PC-9 (cell line): Measurements from ENCODE around the gene NFRKB. TPM values are rescaled to one million over a fixed set of nuclear protein-coding genes. Genes with fewer than 3 reads are reported as not detected.

Experiments
- BruUV-seq: library from RNA; stranded (reverse); fragments of 400-500 nt; replicated peaks from 2 replicates; lab custom pipeline; 2021; lab: Mats Ljungman, UMichigan
- CTCF ChIA-PET: fragments of 300-600 bp; sonication (Branson Sonifier 250); formaldehyde crosslinking; loops from one replicate; lab custom pipeline; 2022; ENCODE audit warnings: antibody characterized with exemption; lab: Charles Lee
- POLR2A ChIA-PET: fragments of 300-600 bp; sonication (Branson Sonifier 250); formaldehyde crosslinking; loops from one replicate; lab custom pipeline; 2022; ENCODE audit warnings: antibody characterized with exemption; ENCODE audit not compliant: unreplicated experiment; lab: Charles Lee
- DNase-seq, 2 experiments: peaks; one replicate each; pipeline versions ENCODE4 v3.0.0 to v3.0.0-alpha.2; 2015 to 2022; ENCODE audit warnings: mixed read lengths in 1 of 2
- H2AFZ ChIP-seq: fragments of 200-600 bp; sonication (generic); 2 replicates; pipeline ENCODE4 v1.8.1; 2017; ENCODE audit warnings: antibody characterized with exemption
- H3F3A ChIP-seq: fragments of 200-600 bp; sonication (generic); 2 replicates; pipeline ENCODE4 v1.8.1; 2017; ENCODE audit warnings: antibody characterized with exemption, mild to moderate bottlenecking, low read depth; ENCODE audit not compliant: insufficient read depth
- H3K27ac ChIP-seq: fragments of 200-600 bp; sonication (generic); 2 replicates; pipeline ENCODE4 v1.6.1; 2016; ENCODE audit warnings: mixed run types
- H3K27me3 ChIP-seq: fragments of 200-600 bp; sonication (generic); 2 replicates; pipeline ENCODE4 v1.6.1; 2016; ENCODE audit warnings: low read depth, mixed run types; ENCODE audit not compliant: insufficient read depth
- H3K36me3 ChIP-seq: fragments of 200-600 bp; sonication (generic); 2 replicates; pipeline ENCODE4 v1.6.1; 2016; ENCODE audit warnings: low read depth, mixed run types
- H3K4me1 ChIP-seq: fragments of 200-600 bp; sonication (generic); replicated peaks from 2 replicates; pipeline ENCODE4 v1.6.1; 2016; ENCODE audit warnings: mixed run types; ENCODE audit not compliant: insufficient read depth
- H3K4me2 ChIP-seq: fragments of 200-600 bp; sonication (generic); 2 replicates; pipeline ENCODE4 v1.6.1; 2017; ENCODE audit warnings: mixed run types
- H3K4me3 ChIP-seq: fragments of 200-600 bp; sonication (generic); 2 replicates; pipeline ENCODE4 v1.6.1; 2016; ENCODE audit warnings: mixed run types
- H3K79me2 ChIP-seq: fragments of 200-600 bp; sonication (generic); 2 replicates; pipeline ENCODE4 v1.6.1; 2017; ENCODE audit warnings: low read depth, mixed run types
- H3K9me2 ChIP-seq: fragments of 200-600 bp; sonication (generic); 2 replicates; pipeline ENCODE4 v1.8.1; 2017; ENCODE audit warnings: mild to moderate bottlenecking; ENCODE audit not compliant: insufficient read depth
- H3K9me3 ChIP-seq: fragments of 200-600 bp; sonication (generic); 2 replicates; pipeline ENCODE4 v1.8.1; 2016; ENCODE audit warnings: low read depth; ENCODE audit not compliant: insufficient read depth
- H4K20me1 ChIP-seq: fragments of 200-600 bp; sonication (generic); 2 replicates; pipeline ENCODE4 v1.8.1; 2017; ENCODE audit not compliant: insufficient read depth
- CTCF ChIP-seq: fragments of 200-600 bp; sonication (generic); conservative IDR thresholded peaks from 2 replicates; pipeline ENCODE4 v1.6.1; 2017; ENCODE audit warnings: mixed run types, antibody characterized with exemption, mild to moderate bottlenecking, moderate library complexity
- EZH2 ChIP-seq: fragments of 200-600 bp; sonication (generic); IDR thresholded peaks from 2 replicates; pipeline ENCODE4 v1.8.0; 2017; ENCODE audit warnings: antibody characterized with exemption, low read depth
- intact Hi-C: fragments of 100-400 bp; cut with micrococcal nuclease; formaldehyde crosslinking; loops from one replicate; pipeline ENCODE4 v1.10.0; 2022; ENCODE audit not compliant: unreplicated experiment
- total RNA-seq: library from RNA; stranded (reverse); gene quantifications from 2 replicates; pipeline ENCODE4 v1.2.3, GENCODE V29; 2021

NFRKB gene
- total RNA-seq, 1 experiment from 2014 or later: 37.8 TPM

- Histone ChIP-seq H2AFZ (peak overlapping the region; percentile 89), H3K4me1 (peaks cover 16% of the 10 kb centered on the region), H3K4me3 (peak overlapping the region; percentile 99), H3K36me3 (peaks cover 9% of the 10 kb centered on the region; the same call in 1 of the 2 replicates), H3F3A (peaks cover 3% of the 10 kb centered on the region; the same call in 1 of the 2 replicates), H3K79me2 (peaks cover 39% of the 10 kb centered on the region), H4K20me1 (peaks cover 6% of the 10 kb centered on the region; the same call in 1 of the 2 replicates), H3K9me3 (no peaks in the 10 kb centered on the region), H3K27me3 (no peaks in the 10 kb centered on the region), H3K27ac (no peak overlapping the region), H3K9me2 (no peaks in the 10 kb centered on the region), H3K4me2 (peak overlapping the region; percentile 86)
- CTCF ChIA-PET: no interaction called here
- TF ChIP-seq EZH2 (no peak), CTCF (no peak)
- intact Hi-C loops: no loop called here
- no peak for DNase-seq
- BruUV-seq: no TSS peak
- POLR2A ChIA-PET: interaction anchor here (0.6 kb wide), 2 partner anchors 50 to 68 kb away, joined by 3 to 9 read pairs; no protein-coding TSS in a partner anchor
Measured at GRCh38 chr11:129896062-129896461, 684 bp upstream of the NFRKB start.

DNA sequence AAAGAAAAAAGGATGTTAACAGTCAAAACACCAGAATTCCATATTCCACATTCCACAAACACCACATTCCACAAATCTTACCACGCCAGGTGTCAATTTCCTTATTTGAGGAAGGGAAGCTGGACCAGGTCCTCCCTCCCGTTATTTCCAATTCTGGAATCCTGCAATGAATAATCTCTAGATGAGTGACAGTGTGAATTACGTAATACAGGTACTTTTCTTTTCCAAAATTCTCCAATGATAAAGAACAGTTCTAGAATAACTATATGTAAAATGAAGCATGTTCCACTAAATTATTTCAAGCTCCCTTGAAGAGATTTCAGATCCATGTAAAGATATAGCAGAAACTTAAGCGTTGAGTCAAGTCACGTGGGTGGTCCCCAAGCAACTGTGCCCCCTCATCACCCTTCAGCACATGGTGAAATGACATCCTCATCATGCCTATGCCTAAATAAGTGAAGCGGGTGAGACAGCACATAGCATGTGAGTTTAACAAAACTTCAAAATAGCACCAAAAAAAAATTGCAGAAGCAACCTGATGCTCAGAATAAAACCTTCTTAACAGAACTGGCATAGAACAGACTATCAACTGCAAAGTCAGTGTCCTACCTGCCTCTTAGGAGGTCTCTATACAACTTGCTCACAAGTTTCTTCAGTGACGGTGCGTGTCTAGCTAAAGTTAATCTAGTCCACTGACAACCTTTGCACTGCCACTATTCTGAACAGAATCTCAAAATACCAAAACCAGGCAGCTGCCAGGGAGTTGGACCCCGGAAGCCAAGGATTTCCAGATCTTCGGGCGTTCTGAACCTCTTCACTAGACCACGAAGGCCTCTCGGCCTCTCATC, 876 bp downstream of the NFRKB start:
- peaks cover 16% of the 10 kb centered on the region for H3K4me1 ChIP-seq
- TF ChIP-seq EZH2 (no peak), CTCF (no peak)
- H4K20me1 ChIP-seq: peaks cover 6% of the 10 kb centered on the region; the same call in 1 of the 2 replicates
- H3K4me3 ChIP-seq: peak overlapping the region; percentile 99
- H2AFZ ChIP-seq: peak overlapping the region; percentile 89
- no peak for DNase-seq
- no peaks in the 10 kb centered on the region for H3K9me2 ChIP-seq
- no peaks in the 10 kb centered on the region for H3K9me3 ChIP-seq
- intact Hi-C loops: no loop called here
- BruUV-seq: no TSS peak
- H3K36me3 ChIP-seq: peaks cover 17% of the 10 kb centered on the region
- H3F3A ChIP-seq: peaks cover 3% of the 10 kb centered on the region; the same call in 1 of the 2 replicates
- H3K79me2 ChIP-seq: peaks cover 39% of the 10 kb centered on the region
- ChIA-PET CTCF (no interaction called here), POLR2A (interaction anchor here (0.7 kb wide), 1 partner anchor 16 kb away, joined by 4 read pairs; no protein-coding TSS in a partner anchor)
- no peaks in the 10 kb centered on the region for H3K27me3 ChIP-seq
- peak overlapping the region; percentile 45; the same call in 1 of the 2 replicates for H3K27ac ChIP-seq
- peak overlapping the region; percentile 86 for H3K4me2 ChIP-seq

- BruUV-seq: no TSS peak
- Histone ChIP-seq H3K9me3 (no peaks in the 10 kb centered on the region), H3K4me2 (no peak overlapping the region), H3K27ac (no peak overlapping the region), H3K79me2 (peaks cover 22% of the 10 kb centered on the region), H4K20me1 (no peaks in the 10 kb centered on the region), H3K4me1 (no peaks in the 10 kb centered on the region; the same call in 1 of the 2 replicates), H3K27me3 (no peaks in the 10 kb centered on the region), H3K4me3 (no peak overlapping the region), H3F3A (no peaks in the 10 kb centered on the region; the same call in 1 of the 2 replicates), H3K36me3 (peaks cover 59% of the 10 kb centered on the region), H3K9me2 (no peaks in the 10 kb centered on the region), H2AFZ (no peak overlapping the region)
- no peak for TF ChIP-seq EZH2
- no peak for TF ChIP-seq CTCF
- no peak for DNase-seq
- CTCF ChIA-PET: no interaction called here
- intact Hi-C loops: no loop called here
- POLR2A ChIA-PET: no interaction called here
Measured at GRCh38 chr11:129888451-129888850, 6.9 kb downstream of the NFRKB start.
